Cardiac muscle cell (in vitro differentiated cells and primary cell): ENCODE measurements around the gene CNTN5. TPM values are rescaled to one million over a fixed set of nuclear protein-coding genes. Genes with fewer than 3 reads are reported as not detected.

Source experiments
- DNase-seq, 2 donors: peaks; one replicate each; pipeline versions ENCODE4 v3.0.0 to v3.0.0-alpha.2; 2010 to 2017; ENCODE audit warnings: low read depth in 1 of 2, low spot score in 1 of 2
- H3K27ac ChIP-seq: fragments of 200-600 bp; sonication (generic); 2 replicates; pipeline ENCODE4 v1.5.1; 2016
- H3K27me3 ChIP-seq: fragments of 200-600 bp; sonication (generic); 2 replicates; pipeline ENCODE4 v1.6.0; 2016; ENCODE audit warnings: control low read depth
- H3K36me3 ChIP-seq: fragments of 200-600 bp; sonication (generic); 2 replicates; pipeline ENCODE4 v1.5.1; 2016; ENCODE audit warnings: control low read depth
- H3K4me1 ChIP-seq: fragments of 200-600 bp; sonication (generic); 2 replicates; pipeline ENCODE4 v1.8.1; 2017; ENCODE audit warnings: low read depth, mild to moderate bottlenecking, mixed run types
- H3K4me3 ChIP-seq: fragments of 200-600 bp; sonication (generic); 2 replicates; pipeline ENCODE4 v1.5.1; 2016; ENCODE audit warnings: mild to moderate bottlenecking
- H3K9me3 ChIP-seq: fragments of 200-600 bp; sonication (generic); 2 replicates; pipeline ENCODE4 v1.5.1; 2017; ENCODE audit warnings: low read depth, mild to moderate bottlenecking, control low read depth
- polyA plus RNA-seq: library from polyadenylated mRNA; unstranded; fragments of >200 nt; fragmentation: Nextera tagmentation; extraction: Ambion mirVana; gene quantifications from 2 replicates; pipeline ENCODE4 v1.2.1, GENCODE V29; 2016
- total RNA-seq: library from RNA; depleted of rRNA; stranded (reverse); fragments of >200 nt; gene quantifications from 2 replicates; pipeline ENCODE4 v1.2.3, GENCODE V29; 2016
- TF ChIP-seq, protein P1 (sequence below): IDR thresholded peaks from 2 replicates; pipeline ENCODE4 v1.5.1; 2012; ENCODE audit warnings: low read depth, mild to moderate bottlenecking, low read length

CNTN5 gene
- total and polyA plus RNA-seq, 2 experiments from 2014 or later, result 30.0 to 41.3 TPM

- no peak overlapping the region for H3K27ac ChIP-seq
- no peaks in the 10 kb centered on the region for H3K27me3 ChIP-seq
- H3K4me1 ChIP-seq, result no peaks in the 10 kb centered on the region
- DNase-seq, result no peak
- H3K9me3 ChIP-seq, result no peaks in the 10 kb centered on the region
- TF ChIP-seq, protein P1, sequence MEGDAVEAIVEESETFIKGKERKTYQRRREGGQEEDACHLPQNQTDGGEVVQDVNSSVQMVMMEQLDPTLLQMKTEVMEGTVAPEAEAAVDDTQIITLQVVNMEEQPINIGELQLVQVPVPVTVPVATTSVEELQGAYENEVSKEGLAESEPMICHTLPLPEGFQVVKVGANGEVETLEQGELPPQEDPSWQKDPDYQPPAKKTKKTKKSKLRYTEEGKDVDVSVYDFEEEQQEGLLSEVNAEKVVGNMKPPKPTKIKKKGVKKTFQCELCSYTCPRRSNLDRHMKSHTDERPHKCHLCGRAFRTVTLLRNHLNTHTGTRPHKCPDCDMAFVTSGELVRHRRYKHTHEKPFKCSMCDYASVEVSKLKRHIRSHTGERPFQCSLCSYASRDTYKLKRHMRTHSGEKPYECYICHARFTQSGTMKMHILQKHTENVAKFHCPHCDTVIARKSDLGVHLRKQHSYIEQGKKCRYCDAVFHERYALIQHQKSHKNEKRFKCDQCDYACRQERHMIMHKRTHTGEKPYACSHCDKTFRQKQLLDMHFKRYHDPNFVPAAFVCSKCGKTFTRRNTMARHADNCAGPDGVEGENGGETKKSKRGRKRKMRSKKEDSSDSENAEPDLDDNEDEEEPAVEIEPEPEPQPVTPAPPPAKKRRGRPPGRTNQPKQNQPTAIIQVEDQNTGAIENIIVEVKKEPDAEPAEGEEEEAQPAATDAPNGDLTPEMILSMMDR, result no peak
- no peaks in the 10 kb centered on the region for H3K36me3 ChIP-seq
- H3K4me3 ChIP-seq, result no peak overlapping the region
Measured at GRCh38 chr11:99795999-99796398, 775.2 kb downstream of the CNTN5 start.

DNA sequence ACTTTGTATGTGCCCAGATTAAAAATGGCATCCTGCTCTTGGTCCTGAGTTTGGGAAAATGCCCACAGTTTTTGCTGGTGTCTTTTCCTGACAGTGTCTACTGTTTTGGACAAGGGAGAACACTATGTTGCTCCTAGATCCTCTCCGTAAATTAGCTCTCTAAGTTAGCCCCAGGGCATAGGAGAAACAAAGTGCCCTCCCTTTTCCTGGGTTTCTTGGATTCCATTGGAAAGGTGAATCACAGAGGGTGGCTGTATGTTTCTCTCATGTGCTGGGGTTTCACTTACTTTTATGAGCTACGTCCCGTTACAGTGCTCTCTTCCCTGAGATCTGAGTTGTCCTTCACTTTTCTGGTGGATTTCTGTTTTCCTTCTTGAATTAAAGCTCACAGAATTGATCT, 782.8 kb downstream of the CNTN5 start:
- no peaks in the 10 kb centered on the region for H3K9me3 ChIP-seq
- H3K36me3 ChIP-seq, result no peaks in the 10 kb centered on the region
- no peak overlapping the region for H3K4me3 ChIP-seq
- no peak overlapping the region for H3K27ac ChIP-seq
- H3K27me3 ChIP-seq, result no peaks in the 10 kb centered on the region
- no peaks in the 10 kb centered on the region for H3K4me1 ChIP-seq
- DNase-seq, result no peak
- TF ChIP-seq, protein P1, result no peak

- H3K9me3 ChIP-seq, result no peaks in the 10 kb centered on the region
- DNase-seq, result no peak
Measured at GRCh38 chr11:99812516-99812915, 791.8 kb downstream of the CNTN5 start.

DNA sequence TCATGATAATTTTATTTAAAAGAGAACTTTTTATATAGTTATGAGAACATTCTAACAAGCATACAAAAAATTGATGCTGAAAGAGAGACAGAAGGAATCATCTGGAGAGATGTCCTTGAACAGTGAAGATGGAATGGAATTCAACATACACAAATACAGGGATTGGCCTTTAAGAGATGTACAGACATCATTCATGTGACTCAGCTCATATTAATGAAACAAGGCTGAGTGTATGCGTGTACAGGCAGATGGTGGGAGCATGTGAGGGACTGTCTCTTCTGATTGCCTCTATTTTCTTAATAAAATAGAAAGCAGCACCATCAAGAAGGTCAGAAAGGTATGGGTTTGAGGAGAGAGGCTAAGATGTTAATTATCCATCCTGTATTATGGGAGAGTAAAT, 793.3 kb downstream of the CNTN5 start:
- Histone ChIP-seq H3K9me3 (no peaks in the 10 kb centered on the region), H3K4me3 (no peak overlapping the region)

More at GRCh38 chr11:99812516-99812915, 791.8 kb downstream of the CNTN5 start:
- Histone ChIP-seq H3K36me3 (no peaks in the 10 kb centered on the region), H3K4me3 (no peak overlapping the region), H3K4me1 (no peaks in the 10 kb centered on the region), H3K27ac (no peak overlapping the region), H3K27me3 (no peaks in the 10 kb centered on the region)
- TF ChIP-seq, protein P1, result no peak

DNA sequence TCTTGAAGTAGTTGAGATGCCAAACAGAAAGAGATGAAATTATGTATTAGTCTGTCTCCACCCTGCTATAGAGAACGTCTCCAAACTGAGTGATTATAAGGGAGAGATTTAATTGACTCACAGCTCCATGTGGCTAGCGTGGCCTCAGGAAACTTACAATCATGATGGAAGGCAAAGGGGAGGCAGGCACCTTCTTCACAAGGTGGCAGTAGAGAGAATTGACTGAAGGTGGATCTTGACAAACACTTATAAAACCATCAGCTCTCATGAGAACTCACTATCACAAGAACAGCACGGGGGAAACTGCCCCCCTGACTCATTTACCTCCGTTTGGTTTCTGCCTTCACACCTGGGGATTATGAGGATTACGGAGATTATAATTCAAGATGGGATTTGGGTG, 794.0 kb downstream of the CNTN5 start:
- no peaks in the 10 kb centered on the region for H3K36me3 ChIP-seq
- no peak overlapping the region for H3K27ac ChIP-seq
- no peaks in the 10 kb centered on the region for H3K4me1 ChIP-seq
- H3K27me3 ChIP-seq, result no peaks in the 10 kb centered on the region
- H3K4me3 ChIP-seq, result no peak overlapping the region
- no peak for DNase-seq
- no peaks in the 10 kb centered on the region for H3K9me3 ChIP-seq
- TF ChIP-seq, protein P1, result no peak

More for the DNA sequence above, 793.3 kb downstream of the CNTN5 start:
- no peak for DNase-seq
- TF ChIP-seq, protein P1, result no peak
- Histone ChIP-seq H3K27me3 (no peaks in the 10 kb centered on the region), H3K4me1 (no peaks in the 10 kb centered on the region), H3K27ac (no peak overlapping the region), H3K36me3 (no peaks in the 10 kb centered on the region)

- no peak overlapping the region for H3K27ac ChIP-seq
- no peaks in the 10 kb centered on the region for H3K27me3 ChIP-seq
- H3K36me3 ChIP-seq, result no peaks in the 10 kb centered on the region
- TF ChIP-seq, protein P1, result no peak
- H3K4me3 ChIP-seq, result no peak overlapping the region
- H3K9me3 ChIP-seq, result no peaks in the 10 kb centered on the region
- no peaks in the 10 kb centered on the region for H3K4me1 ChIP-seq
- no peak for DNase-seq
Measured at GRCh38 chr11:99818991-99819390, 798.2 kb downstream of the CNTN5 start.
